Stimulated activated CD8-positive, alpha-beta memory T cell treated with anti-CD3 and anti-CD28 coated beads, Interleukin-12 subunit alpha, Interleukin-12 subunit beta, amount 100 ng/mL, for 24 hours (primary cell): ENCODE measurements around the gene RPP25.
"Not testable (repeated sequence)": the region's sequence is repeated elsewhere in the genome, so short reads cannot be mapped to it uniquely, and the experiment has no call there.

Experiments
- DNase-seq: peaks from one replicate; pipeline ENCODE4 v3.0.0-alpha.2; 2020; ENCODE audit errors: extremely low read depth

Gene RPP25

GRCh38 chr15:74917676-74918075 lies 38.9 kb downstream of the RPP25 start:
- no peak for DNase-seq

GRCh38 chr15:74913799-74914198 lies 42.8 kb downstream of the RPP25 start:
- DNase-seq = not testable (repeated sequence)

DNA sequence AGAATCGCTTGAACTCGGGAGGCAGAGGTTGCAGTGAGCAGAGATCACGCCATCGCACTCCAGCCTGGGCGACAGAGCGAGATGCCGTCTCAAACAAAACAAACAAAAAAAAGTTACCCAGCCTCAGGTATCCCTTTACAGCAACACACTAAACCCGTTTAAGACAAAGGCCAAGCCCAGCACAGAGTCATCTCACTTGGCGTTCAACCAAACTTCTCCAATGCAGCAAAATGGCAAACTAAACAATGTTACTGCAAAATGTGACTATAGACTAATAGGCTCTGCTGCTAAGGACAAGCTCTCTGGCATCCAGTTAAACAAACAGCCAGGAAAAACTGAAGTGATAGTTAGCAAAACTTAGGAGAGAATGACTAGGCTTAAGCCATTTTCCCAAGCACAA lies 43.5 kb downstream of the RPP25 start:
- no peak for DNase-seq

DNA sequence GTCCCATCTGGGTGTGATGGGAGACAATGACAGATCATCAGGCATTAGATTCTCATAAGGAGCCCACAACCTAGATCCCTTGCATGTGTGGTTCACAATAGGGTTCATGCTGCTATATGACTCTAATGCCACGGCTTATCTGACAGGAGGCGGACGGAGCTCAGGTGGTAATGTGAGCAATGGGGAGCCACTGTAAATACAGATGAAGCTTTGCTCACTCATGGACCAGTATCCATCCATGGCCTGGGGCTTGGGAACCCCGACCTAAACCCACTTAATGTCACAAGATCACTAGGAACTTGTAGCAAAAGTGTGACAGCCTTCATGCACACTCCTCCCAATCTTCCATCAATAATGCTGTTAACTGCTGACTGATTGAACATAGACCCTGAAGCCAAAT lies 47.9 kb downstream of the RPP25 start:
- DNase-seq = no peak

DNA sequence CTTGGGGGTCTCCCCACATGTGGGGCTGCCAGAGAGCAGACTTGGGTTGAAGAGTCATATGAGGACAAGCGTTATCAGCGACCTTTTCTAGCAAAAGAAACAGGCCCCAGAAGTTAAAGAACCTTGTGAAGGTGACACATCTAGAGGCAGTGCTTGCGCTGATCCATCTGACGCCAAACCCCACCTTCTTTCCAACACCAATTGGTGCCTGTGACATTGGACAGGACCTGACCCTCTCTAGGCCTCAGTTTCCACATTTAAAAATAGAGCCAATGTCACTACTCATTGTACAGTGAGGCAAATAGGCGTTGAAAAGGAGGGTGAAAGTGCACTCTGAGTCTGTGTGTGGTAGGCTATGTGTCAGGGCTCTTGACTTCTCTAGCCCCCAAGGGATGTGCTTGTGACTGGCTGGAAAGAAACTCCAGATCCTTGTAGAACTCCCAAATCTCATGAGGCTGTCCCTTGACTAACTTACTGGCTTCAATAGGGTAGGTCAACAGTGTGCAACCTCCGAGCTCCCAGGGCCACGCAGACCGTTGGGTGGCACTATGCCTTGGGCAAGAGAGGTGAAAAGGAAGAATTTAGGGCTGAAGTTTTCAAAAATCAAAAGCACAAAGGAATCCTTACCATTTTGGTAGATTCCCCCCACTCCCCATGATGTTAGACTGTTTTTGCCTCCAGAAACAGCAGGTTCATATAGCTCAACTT lies 49.3 kb downstream of the RPP25 start:
- DNase-seq = no peak

DNA sequence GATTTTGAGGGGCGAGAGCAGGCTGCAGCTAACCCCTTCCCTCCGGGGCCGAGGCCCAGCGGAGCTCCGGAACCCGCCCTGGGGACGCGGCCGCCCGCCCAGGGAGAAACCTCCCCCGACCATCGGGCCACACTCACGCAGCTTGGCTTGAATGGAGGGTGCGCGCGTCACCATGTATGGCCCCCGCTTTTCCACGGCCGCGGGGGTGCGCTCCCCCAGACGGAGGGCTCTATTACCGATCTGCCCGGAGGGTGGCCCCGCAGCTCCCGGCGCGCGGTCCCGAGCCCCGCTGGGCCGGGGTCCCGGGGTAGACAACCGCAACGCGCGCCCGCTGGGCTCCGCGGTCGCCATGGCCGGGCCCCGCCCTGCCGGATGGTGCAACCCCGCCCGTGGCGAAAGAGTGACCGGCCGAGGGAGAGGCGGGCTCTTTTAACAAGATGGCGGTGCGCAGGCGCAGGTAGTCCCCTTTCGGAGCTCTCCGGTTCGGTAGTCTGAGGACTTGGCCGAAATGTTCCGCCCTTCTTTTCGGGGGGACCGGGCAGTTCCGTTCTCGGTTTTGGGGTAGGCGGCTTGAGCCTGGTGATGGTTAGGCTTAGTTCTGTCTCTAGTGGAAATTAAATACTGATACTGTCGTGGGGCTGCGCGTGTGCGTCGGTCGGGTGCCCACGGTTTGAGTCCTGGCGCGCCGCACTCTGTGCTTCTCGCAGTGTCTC lies 50.0 kb downstream of the RPP25 start, which contains the start of gene FAM219B:
FAM219B (minus strand) TSS at position 402 of the 713 bp plus-strand sequence; CDS start at position 351, 51 bp downstream.
- peak; percentile 58 for DNase-seq

DNA sequence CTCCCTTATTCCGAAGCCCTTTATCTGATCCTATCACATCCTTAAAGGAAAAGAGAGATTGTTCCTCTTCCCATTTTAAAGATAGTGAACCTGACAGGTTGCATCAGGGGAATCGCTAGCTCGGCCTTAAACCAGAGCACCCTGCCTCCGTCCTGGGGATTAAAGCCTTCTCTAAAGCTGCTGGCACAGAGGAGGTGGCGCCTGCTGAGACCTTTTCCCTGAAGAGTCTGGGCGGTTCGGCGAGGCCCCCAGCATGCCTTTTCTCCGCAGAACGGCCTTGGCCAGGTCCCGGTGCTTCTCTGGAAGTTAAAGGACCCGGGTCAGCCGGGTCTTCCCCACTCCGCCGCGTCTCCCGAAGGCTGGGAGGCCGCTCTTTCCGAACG lies 50.5 kb downstream of the RPP25 start:
- no peak for DNase-seq
